Measurements from ENCODE around the gene CPTP.

CPTP gene

DNA sequence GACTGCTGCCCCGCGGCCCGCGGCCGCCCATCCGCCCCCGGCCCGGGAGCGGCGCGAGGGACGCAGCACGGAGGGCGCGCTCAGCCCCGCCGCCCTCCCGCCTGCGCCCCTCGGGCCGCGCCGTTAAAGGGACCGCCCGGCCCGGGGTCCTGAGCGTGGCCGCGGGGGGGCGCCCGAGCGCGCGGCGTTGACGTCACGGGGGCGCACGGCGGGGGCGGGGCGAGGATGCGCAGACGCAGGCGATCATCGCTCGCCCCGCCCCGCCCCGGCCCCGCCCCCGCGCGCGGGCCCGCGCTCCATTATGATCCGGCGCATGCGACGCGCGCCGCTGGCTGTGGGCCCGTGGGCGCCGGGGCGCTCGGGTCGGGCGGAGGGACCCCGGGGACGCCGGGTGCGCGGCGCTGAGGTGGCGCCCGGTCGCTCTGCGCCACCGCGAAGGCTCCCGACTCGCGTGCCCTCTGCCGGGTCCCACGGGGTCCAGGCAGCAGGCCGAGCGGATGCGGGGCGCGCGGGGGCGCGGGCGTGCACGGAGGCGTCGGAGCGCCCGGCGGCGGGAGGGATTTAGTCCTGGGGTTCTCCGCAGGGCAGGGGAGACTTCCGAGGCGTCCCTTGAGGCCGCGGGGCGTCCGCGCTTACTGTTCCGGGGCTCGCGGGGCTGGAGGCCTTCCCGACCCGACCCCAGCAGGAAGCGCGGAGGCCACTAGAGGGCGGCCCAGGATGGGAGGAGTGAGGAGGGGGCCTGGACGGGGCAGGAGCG is 24.8 kb downstream of the CPTP start, which contains the start of gene DVL1:
TSS of gene DVL1 (minus strand) at position 163 of the 757 bp plus-strand sequence. CDS start 353 bp downstream, outside the sequence.
- peak; percentile 90 for DNase-seq

DNA sequence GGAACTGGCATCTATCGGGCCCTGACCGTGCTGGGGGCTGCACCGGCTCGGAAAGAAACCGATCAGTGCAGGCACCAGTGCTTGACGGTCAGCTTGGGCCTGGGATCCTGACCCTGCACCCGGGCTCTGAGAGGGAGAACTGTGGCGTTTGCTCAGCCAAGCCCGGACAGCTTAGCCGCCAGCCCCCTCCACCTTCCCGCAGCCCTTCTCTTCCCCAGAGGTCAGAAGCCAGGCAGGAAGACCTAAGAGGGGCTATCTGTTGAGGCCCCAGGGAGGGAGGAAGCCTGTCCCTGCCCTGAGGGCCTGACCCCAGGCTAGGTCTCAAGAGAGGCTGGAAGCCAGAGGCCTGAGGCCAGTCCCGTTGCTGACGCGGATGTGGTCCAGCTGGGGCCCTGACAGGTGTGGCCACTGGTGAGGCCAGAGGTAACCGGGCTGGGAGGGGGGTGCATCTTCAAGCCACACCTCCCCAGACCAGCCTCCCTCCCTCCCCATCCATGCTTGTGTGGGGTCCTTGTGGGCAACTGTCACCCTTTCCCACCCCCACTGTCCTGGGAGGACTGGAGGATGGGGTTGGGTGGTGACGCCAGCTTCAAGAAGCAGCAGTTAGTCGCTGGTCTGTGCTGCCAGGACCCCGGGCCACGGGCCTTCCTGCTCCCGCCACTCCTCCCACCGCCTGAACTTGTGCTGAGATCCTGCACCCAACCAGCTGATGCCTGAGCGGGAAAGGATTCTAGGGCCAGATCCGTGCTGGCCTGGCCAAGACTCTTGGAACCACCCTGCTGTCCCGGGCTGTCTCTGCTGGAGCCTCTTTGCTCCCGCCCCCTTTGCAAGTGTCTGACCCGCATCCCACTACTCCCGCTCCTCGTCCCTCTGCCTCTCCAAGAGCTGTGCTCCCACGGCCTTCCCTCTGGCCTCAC is 27.2 kb downstream of the CPTP start:
- peak; percentile 47 for DNase-seq

GRCh38 chr1:1352786-1353388 is 28.3 kb downstream of the CPTP start:
- no peak for DNase-seq

DNA sequence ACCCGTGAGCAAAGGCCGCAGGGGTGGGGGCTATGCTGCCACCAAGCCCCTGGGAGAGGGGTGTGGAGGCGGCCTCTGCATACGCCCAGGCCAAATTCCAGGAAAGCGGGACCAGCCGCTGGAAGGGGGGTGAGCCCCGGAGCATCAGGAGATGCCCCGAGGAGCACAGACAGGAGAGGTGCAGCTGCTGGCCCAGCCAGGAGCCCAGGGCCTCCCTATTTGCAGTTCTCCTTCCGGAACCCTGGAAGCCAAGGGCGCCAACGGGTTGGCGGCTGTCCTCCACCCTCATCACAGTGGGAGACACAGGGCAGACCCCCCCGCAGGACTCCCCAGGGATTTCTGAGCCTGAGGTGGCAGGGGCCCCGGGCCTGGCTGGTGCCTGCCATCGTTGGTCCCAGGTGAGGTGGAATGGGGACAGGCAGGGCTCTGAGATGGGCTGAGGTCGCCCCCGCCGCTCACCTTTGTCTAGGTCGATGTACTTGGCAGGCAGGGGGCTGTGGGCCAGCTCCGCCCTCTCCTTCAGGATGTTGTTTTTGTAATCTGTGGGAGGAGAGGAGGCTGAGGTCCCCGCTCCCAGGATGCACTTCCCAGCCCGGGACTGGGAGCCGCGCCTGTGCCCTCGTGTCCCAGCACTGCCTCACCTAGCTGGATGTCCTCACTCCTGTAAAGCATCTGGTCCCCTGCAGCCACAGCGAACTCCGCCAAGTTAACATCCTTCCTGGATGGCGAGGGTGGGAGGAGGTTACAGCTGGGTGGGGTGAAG is 29.0 kb downstream of the CPTP start:
- DNase-seq, result peak; percentile 58

DNA sequence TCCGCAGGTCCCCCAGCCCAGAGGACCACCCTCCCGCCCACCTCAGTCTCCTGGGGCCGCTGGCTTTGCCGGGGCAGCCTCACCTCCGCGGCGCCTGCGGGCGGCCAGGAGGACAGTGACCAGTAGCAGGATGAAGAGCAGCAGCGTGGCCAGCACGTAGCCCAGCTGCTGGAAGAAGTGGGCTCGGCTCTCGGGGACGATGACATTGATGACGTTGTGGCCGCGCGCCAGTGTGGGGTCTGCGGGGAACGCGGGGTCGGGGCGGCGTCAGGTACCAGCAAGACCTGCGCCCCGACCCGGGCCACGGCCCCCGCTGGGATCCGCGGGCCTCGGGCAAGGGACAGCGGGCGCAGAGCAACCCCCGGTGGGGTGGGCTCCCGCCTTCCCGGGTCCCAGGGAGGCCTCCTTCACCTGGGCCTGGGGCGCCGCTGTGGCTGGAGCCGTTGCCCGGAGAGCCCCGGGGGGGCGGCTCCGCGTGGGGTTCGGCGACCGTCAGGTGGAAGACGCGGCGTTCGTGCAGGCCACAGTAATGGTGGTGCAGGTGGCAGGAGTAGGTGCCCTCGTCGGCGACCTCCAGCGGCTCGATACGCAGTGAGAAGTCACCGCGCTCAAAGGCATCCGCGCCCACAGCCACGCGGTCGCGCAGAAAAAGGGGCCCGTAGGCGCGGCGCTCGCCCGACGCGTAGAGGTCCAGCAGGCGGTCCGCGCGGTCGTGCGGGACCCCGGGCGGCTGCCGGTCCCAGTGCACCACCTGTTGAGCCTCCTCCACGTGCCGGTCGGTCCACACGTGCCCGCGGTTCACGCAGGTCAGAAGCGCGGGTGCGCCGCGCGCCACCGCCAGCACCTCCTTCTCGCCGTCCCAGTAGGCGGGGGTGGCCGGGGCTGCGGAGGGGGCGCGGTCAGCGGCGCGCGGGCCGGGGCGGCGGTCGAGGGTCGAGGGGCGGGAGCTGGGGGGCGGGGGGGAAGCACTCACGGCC is 30.0 kb downstream of the CPTP start:
- DNase-seq, result peak; percentile 63

GRCh38 chr1:1355416-1355815 is 30.8 kb downstream of the CPTP start:
- peak; percentile 50 for DNase-seq

DNA sequence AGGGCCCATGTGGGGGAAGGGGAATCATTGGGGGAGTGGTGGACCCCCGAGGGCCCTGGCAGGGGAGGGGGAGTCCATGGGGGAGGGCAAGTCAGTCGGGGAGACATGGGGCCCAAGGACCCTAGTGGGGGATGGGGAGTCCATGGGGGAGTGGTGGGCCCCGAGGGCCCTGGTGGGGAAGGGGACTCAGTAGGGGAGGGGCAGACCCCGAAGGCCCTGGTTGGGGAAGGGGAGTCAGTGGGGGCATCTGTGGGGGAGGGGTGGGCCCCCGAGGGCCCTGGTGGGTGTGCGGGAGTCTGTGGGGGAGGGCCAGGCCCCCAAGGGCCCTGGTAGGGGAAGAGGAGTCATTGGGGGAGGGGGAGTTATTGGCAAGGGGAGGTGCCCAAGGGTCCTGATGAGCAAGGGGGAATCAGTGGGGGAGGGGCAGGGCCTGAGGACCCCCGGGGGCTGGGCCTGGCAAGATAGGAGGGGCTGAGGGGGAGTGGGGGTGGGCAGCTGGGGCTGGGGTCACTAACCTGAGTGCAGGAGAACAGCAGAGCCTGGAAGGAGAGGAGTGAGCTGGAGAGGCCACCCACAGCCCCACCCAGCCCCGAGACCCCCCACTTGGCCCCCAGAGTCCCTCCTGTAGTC is 31.7 kb downstream of the CPTP start:
- no peak for DNase-seq

- DNase-seq, result no peak
Measured at GRCh38 chr1:1356796-1357401, 32.3 kb downstream of the CPTP start.

DNA sequence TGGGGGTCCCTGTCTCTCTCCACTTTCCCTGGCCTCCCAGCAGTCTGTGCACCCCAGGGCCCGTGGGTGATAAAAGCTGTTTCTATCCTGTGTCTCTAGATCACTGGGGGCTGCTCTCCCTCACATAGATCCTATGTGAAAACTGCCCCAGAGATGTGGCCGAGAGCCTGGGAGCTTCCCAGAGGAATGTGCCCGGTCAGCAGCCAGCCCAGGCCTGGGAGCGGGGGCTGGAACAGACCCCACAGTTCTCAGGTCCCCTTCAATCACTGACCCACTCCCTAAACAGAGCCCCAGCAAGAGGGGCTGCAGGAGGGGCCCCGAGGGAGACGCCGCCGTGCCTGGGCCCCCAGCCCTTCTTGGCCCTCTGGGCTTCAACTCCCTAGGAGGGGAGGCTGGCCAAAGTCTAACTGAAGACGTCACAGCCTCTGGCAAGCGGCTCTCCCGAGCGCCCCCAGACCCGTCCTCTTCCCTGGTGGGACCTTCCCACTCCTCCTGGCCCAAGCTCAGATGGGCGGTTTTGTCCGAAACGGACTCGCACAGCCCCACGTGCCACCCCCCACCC is 33.4 kb downstream of the CPTP start:
- peak; percentile 81 for DNase-seq

DNA sequence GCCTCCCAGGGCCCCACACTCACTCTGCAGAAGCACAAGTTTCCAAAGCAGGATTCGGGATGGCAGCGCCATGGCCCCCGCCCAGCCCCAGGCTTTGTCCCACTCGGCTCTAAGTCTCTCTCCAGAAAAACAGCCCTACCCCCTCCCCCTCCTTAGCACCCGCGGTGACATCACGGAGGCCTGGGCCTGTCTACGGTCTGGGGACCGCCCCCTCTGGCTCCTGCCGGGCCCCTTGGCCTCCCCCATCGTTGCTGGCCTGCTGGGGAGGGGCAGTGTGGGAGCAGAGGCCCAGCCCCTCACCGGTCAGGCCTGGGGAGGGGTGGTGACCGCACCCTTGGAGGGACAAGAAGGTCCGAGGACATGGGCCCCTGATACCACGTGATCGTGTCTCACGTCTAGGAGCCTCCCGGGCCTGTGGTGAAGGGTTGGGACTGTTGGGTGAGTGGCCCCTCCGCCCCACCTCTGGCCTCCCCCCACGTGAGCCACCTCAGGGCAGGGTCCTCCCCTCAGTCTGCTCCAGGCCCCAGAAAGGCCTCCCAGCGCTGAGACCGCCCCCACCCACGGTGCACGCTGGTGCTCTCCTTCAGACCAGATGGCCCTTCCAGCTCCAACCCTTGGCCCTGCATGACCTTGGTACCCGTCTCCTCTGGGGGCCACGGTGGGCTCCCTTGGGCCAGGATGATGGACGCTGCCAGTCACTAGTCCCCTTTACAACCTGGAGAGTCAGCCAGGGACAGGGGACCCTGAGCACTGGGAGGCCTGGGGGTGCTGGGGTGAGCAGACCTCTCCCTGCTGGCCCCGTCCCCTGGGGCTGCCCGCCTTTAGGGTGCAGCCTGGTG is 34.0 kb downstream of the CPTP start, which contains the start of gene MXRA8:
TSS of gene MXRA8 (minus strand) at position 123 of the 839 bp plus-strand sequence. CDS start at position 72, 51 bp downstream.
- DNase-seq, result peak; percentile 71

DNA sequence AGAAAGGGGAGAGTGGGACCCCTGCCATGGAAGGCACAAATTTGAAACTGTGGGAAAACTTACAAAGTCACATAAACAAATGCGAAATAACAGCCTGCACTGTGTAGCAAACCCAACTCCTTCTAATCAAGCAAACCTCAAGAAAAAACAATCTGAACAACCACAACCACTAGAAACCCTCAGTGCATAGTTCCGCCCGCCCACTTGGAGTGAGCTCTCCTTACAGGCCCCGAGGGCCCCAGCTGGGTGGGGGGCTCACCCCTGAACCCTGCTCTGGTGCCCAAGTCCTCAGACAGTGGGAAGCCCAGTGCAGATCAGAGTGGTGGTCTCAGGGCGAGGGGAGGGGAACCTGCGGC is 34.7 kb downstream of the CPTP start:
- DNase-seq, result peak; percentile 76

GRCh38 chr1:1359664-1360468 is 35.3 kb downstream of the CPTP start:
- peak; percentile 79 for DNase-seq

- DNase-seq, result peak; percentile 44
Measured at GRCh38 chr1:1360506-1361169, 36.0 kb downstream of the CPTP start.

DNA sequence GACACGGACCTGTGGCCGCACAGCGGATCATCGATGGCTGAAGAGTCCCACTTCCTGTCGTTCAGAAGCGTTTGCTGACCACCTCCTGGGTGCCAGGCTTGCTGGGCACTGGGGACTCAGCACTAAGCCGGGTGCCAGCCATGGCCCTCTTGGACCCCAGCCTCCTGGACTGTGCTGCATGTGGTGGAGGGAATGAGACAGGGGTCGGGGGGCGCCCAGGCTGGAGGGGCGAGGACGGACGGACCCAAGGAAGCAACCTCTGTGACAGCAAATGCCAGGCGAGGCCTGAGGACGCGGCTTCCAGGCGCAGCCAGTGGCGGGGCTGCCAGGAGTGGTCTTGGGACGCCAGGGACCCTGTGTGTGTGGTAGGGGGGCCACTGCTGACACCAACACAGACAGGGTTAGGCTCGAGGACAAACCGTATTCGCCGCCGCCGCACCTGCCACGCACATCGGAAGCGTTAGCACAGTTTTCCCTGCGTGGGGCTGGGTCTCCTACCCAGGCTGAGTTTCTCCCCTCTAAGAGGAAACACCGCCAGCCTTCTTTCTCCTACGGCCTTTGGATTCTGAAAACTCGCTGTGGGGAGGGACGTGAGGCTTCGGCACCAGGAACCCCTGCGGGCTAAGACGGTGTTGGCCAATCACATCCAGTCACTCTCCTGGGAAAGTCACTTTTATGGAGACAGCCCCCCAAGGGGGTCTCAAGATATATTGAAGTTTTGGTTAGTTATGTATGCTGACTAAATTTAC is 36.8 kb downstream of the CPTP start:
- DNase-seq, result no peak

DNA sequence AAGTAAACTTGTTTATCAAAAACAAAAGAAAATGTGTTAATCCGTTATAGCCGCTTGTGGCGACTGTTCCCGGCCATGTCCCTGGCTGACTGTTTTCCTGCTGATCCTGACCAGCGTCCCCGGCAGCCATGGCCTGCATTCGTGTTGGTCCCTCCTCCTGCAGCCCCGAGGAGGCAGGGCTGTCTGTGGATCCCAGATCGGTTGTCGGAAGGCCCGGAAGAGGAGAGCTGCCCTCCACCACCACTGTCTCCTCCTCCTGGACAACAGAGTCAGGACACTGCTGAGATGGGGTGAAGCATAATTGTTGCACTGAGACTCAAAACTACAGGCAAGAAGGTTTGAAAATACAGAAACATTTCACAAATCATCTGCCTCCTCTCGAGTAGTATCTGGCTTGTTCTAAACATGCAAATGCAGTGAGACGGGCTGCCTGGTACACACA is 37.4 kb downstream of the CPTP start:
- peak; percentile 53 for DNase-seq

DNA sequence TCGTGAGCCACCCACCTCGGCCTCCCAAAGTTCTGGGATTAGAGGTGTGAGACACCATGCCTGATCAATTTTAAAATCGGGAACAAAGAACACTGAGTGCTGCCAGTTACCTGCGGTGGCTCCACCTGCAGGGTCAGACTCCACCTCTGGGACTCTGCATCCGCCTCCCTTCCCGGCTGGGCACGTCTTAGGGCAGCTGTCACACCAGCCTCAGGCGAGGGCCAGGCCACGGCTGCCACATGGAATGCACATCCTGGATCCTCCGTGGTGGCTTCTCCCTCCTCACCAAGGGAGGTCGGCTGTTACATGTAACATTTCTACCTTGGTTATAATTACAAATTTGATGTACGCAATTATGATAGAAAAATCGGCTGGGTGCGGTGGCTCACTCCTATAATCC is 39.7 kb downstream of the CPTP start:
- no peak for DNase-seq

Measured in right kidney (tissue), 1 donor.